RWPE1 (cell line): ENCODE results near the gene NOS3.

ENCODE experiments used
- CTCF ChIA-PET: fragments of 350-600 bp; sonication (Branson Sonifier 250); formaldehyde crosslinking; extraction: SDS; loops from one replicate; lab custom pipeline; 2021; lab: Yijun Ruan, JAX
- POLR2A ChIA-PET: fragments of 400-600 bp; formaldehyde crosslinking; extraction: SDS; loops from one replicate; lab custom pipeline; 2020; ENCODE audit warnings: antibody characterized with exemption; ENCODE audit not compliant: low non-redundant PET; lab: Yijun Ruan, JAX
- DNase-seq: peaks from one replicate; pipeline ENCODE4 v3.0.0; 2012; ENCODE audit warnings: low spot score
- H3K27ac ChIP-seq: fragments of 450-650 bp; 2 replicates; pipeline ENCODE4 v1.5.1; 2017
- CTCF ChIP-seq: fragments of 450-650 bp; conservative IDR thresholded peaks from 2 replicates; pipeline ENCODE4 v1.5.1; 2017; ENCODE audit warnings: low read depth, mild to moderate bottlenecking

Gene NOS3

GRCh38 chr7:150951521-150951920 lies 39.3 kb upstream of the NOS3 start:
- H3K27ac ChIP-seq, result no peak overlapping the region
- POLR2A ChIA-PET, result no interaction called here
- TF ChIP-seq CTCF, result no peak
- no peak for DNase-seq
- CTCF ChIA-PET, result no interaction called here

- ChIA-PET POLR2A (no interaction called here), CTCF (interaction anchor here (1.0 kb wide), 1 partner anchor 76 kb away, joined by 3 read pairs; no protein-coding TSS in a partner anchor)
- DNase-seq, result no peak
- no peak for TF ChIP-seq CTCF
- H3K27ac ChIP-seq, result no peak overlapping the region
Observed at GRCh38 chr7:150952331-150953050, 38.3 kb upstream of the NOS3 start.

GRCh38 chr7:150953061-150953997 lies 37.5 kb upstream of the NOS3 start:
- POLR2A ChIA-PET, result no interaction called here
- CTCF ChIA-PET, result interaction anchor here (1.0 kb wide), 1 partner anchor 77 kb away, joined by 3 read pairs; no protein-coding TSS in a partner anchor
- no peak for DNase-seq
- H3K27ac ChIP-seq, result no peak overlapping the region
- no peak for TF ChIP-seq CTCF

GRCh38 chr7:150954201-150954985 lies 36.4 kb upstream of the NOS3 start:
- DNase-seq, result no peak
- no peak overlapping the region for H3K27ac ChIP-seq
- TF ChIP-seq CTCF, result no peak
- ChIA-PET POLR2A (no interaction called here), CTCF (no interaction called here)

- H3K27ac ChIP-seq, result no peak overlapping the region
- ChIA-PET CTCF (no interaction called here), POLR2A (no interaction called here)
- DNase-seq, result no peak
- no peak for TF ChIP-seq CTCF
Observed at GRCh38 chr7:150954986-150955518, 35.8 kb upstream of the NOS3 start.
